NCI-H1930 (cell line): Measurements from ENCODE around the gene PTPRJ.

Experiments used
- DNase-seq, 2 experiments: peaks; one replicate each; lab custom pipeline; 2025; lab: John Stamatoyannopoulos, UW

PTPRJ gene

GRCh38 chr11:48063424-48063978 lies 83.1 kb downstream of the PTPRJ start:
- no peak for DNase-seq

GRCh38 chr11:48064306-48064705 lies 83.9 kb downstream of the PTPRJ start:
- no peak for DNase-seq

GRCh38 chr11:48066881-48067800 lies 86.8 kb downstream of the PTPRJ start:
- no peak for DNase-seq

GRCh38 chr11:48073031-48073861 lies 92.9 kb downstream of the PTPRJ start:
- no peak for DNase-seq

- DNase-seq: no peak
Observed at GRCh38 chr11:48074425-48075181, 94.2 kb downstream of the PTPRJ start.

- DNase-seq: no peak
Observed at GRCh38 chr11:48075637-48076036, 95.3 kb downstream of the PTPRJ start.

- DNase-seq: no peak
Observed at GRCh38 chr11:48077251-48077650, 96.9 kb downstream of the PTPRJ start.

GRCh38 chr11:48078689-48079088 lies 98.3 kb downstream of the PTPRJ start:
- no peak for DNase-seq

- DNase-seq: no peak
Observed at GRCh38 chr11:48079596-48079995, 99.2 kb downstream of the PTPRJ start.

- no peak for DNase-seq
Observed at GRCh38 chr11:48080301-48080861, 100.0 kb downstream of the PTPRJ start.

GRCh38 chr11:48081151-48082010 lies 101.0 kb downstream of the PTPRJ start:
- DNase-seq: no peak

- no peak for DNase-seq
Observed at GRCh38 chr11:48082771-48083170, 102.4 kb downstream of the PTPRJ start.

GRCh38 chr11:48083421-48083820 lies 103.1 kb downstream of the PTPRJ start:
- no peak for DNase-seq

- DNase-seq: no peak
Observed at GRCh38 chr11:48085688-48086087, 105.3 kb downstream of the PTPRJ start.

- no peak for DNase-seq
Observed at GRCh38 chr11:48087422-48087821, 107.1 kb downstream of the PTPRJ start.

GRCh38 chr11:48087974-48088681 lies 107.8 kb downstream of the PTPRJ start:
- DNase-seq: no peak

- DNase-seq: no peak
Observed at GRCh38 chr11:48088682-48089050, 108.3 kb downstream of the PTPRJ start.

GRCh38 chr11:48090174-48090573 lies 109.8 kb downstream of the PTPRJ start:
- no peak for DNase-seq

- no peak for DNase-seq
Observed at GRCh38 chr11:48091426-48092102, 111.2 kb downstream of the PTPRJ start.
